ENCODE results near the gene ERCC6L2.

- no peak for TF ChIP-seq CTCF (IDR thresholded peaks at IDR 0.05)
- TF ChIP-seq YY1 (IDR thresholded peaks at IDR 0.05; ENCODE audit: low read depth) = no peak
- TF ChIP-seq MAX (IDR thresholded peaks at IDR 0.05; ENCODE audit: low read depth) = no peak
- TF ChIP-seq NRF1 (IDR thresholded peaks at IDR 0.05; ENCODE audit: low read depth, low read length) = no peak
- no peak for TF ChIP-seq CHD2 (IDR thresholded peaks at IDR 0.05; ENCODE audit: low read length, partially characterized antibody)
- TF ChIP-seq PBX3 (IDR thresholded peaks at IDR 0.05) = no peak
- TF ChIP-seq REST (IDR thresholded peaks at IDR 0.05; ENCODE audit: low read depth, low read length) = no peak
- TF ChIP-seq EP300 (IDR thresholded peaks at IDR 0.05; ENCODE audit: borderline replicate concordance in 1 of 2, low read depth in 1 of 2, low read length in 1 of 2) = no peak
- TF ChIP-seq RXRA (IDR thresholded peaks at IDR 0.05; ENCODE audit: borderline replicate concordance, low read depth) = no peak
- no peak for TF ChIP-seq TAF1 (IDR thresholded peaks at IDR 0.05; ENCODE audit: borderline replicate concordance, low read depth, low read length)
- no peak for TF ChIP-seq USF1 (IDR thresholded peaks at IDR 0.05; ENCODE audit: borderline replicate concordance, low read depth)
- TF ChIP-seq FOXM1 (IDR thresholded peaks at IDR 0.05; ENCODE audit: low read depth) = no peak
- no peak for TF ChIP-seq RAD21 (IDR thresholded peaks at IDR 0.05; ENCODE audit: low read length)
These were observed 15.7 kb downstream of the ERCC6L2 start for GRCh38 chr9:95891067-95891671.

Data from SK-N-SH (cell line).